Upper lobe of right lung (tissue), 1 donor: ENCODE data around the gene HSFX4. TPM values are rescaled to one million over a fixed set of nuclear protein-coding genes. Genes with fewer than 3 reads are reported as not detected.
"Not testable (repeated sequence)": the region's sequence is repeated elsewhere in the genome, so short reads cannot be mapped to it uniquely, and the experiment has no call there.

ENCODE experiments used
- ATAC-seq: fragments of 200-7000 bp; cut with Tn5 transposase; one replicate; pipeline ENCODE4 v1.9.1; 2020; ENCODE audit warnings: mild to moderate bottlenecking, moderate library complexity
- DNase-seq: peaks from one replicate; pipeline ENCODE4 v3.0.0-alpha.2; 2020
- H3K27ac ChIP-seq: fragments of 200-600 bp; one replicate; pipeline ENCODE4 v1.8.0; 2022
- H3K27me3 ChIP-seq: fragments of 200-600 bp; one replicate; pipeline ENCODE4 v1.8.0; 2022; ENCODE audit warnings: mild to moderate bottlenecking
- H3K36me3 ChIP-seq: fragments of 200-600 bp; one replicate; pipeline ENCODE4 v1.8.0; 2022
- H3K4me1 ChIP-seq: fragments of 200-600 bp; one replicate; pipeline ENCODE4 v1.8.0; 2022
- H3K4me3 ChIP-seq: fragments of 200-600 bp; one replicate; pipeline ENCODE4 v1.8.0; 2022; ENCODE audit warnings: mild to moderate bottlenecking
- H3K9me3 ChIP-seq: fragments of 200-600 bp; one replicate; pipeline ENCODE4 v1.8.0; 2022
- CTCF ChIP-seq: fragments of 200-600 bp; IDR thresholded peaks from one replicate; pipeline ENCODE4 v1.8.0; 2022; ENCODE audit warnings: antibody characterized with exemption
- intact Hi-C: fragments of 100-400 bp; cut with DNase I; formaldehyde crosslinking; loops from one replicate; pipeline ENCODE4 v1.11.0; 2022
- long read RNA-seq: library from polyadenylated mRNA; unstranded; transcript quantifications from one replicate; pipeline ENCODE4 v2.0.0, GENCODE V29; 2021
- total RNA-seq: library from RNA; stranded (reverse); fragmentation: NEBNext Ultra II Directional; extraction: Animal tissue kit (Norgen Biotek cat#: 25700); gene quantifications from one replicate; pipeline ENCODE4 v1.2.1, GENCODE V29; 2021
- donor health status: DM: no; HTN: yes; CAD: no; lungs with severe emphysema.

HSFX4 gene
- total RNA-seq: not detected
- long read RNA-seq: 0 reads

GRCh38 chrX:149929400-149929799 lies at the start of gene HSFX4:
Gene HSFX4, plus strand, starts transcription at chrX:149929573. Its CDS starts 72 bp downstream, at chrX:149929645.
- H3K27me3 ChIP-seq, H3K4me1 ChIP-seq, intact Hi-C loops, H3K4me3 ChIP-seq, H3K36me3 ChIP-seq, H3K9me3 ChIP-seq, ATAC-seq, H3K27ac ChIP-seq, DNase-seq: not testable (repeated sequence)

GRCh38 chrX:149881081-149881711 lies 48.2 kb upstream of the HSFX4 start, which contains the start of gene MAGEA8:
Gene MAGEA8, plus strand, starts transcription at chrX:149881183. Its CDS starts 3,090 bp downstream, at chrX:149884273.
- Histone ChIP-seq H3K36me3 (no peaks in the 10 kb centered on the region), H3K9me3 (no peaks in the 10 kb centered on the region), H3K4me3 (no peak within 1 kb of the TSS), H3K27me3 (no peaks in the 10 kb centered on the region), H3K4me1 (no peaks in the 10 kb centered on the region), H3K27ac (no peak within 1 kb of the TSS)
- ATAC-seq (no peak), DNase-seq (no peak)
- no peak for TF ChIP-seq CTCF
- intact Hi-C loops: no loop called here

- H3K36me3 ChIP-seq, ATAC-seq, DNase-seq, H3K4me3 ChIP-seq, H3K27me3 ChIP-seq, H3K27ac ChIP-seq, H3K4me1 ChIP-seq, H3K9me3 ChIP-seq, intact Hi-C loops: not testable (repeated sequence)
Measured at GRCh38 chrX:149890828-149891227, 38.5 kb upstream of the HSFX4 start.

GRCh38 chrX:149898554-149898953 lies 30.8 kb upstream of the HSFX4 start:
- Histone ChIP-seq H3K9me3 (no peaks in the 10 kb centered on the region), H3K27ac (no peak overlapping the region), H3K27me3 (no peaks in the 10 kb centered on the region), H3K4me1 (no peaks in the 10 kb centered on the region), H3K36me3 (no peaks in the 10 kb centered on the region), H3K4me3 (no peak overlapping the region)
- intact Hi-C loops: no loop called here
- no peak for TF ChIP-seq CTCF
- DNase-seq: no peak
- ATAC-seq: no peak

GRCh38 chrX:149903889-149904748 lies 25.3 kb upstream of the HSFX4 start:
- no peaks in the 10 kb centered on the region for H3K27me3 ChIP-seq
- ATAC-seq (no peak), DNase-seq (no peak)
- H3K36me3 ChIP-seq: no peaks in the 10 kb centered on the region
- no peaks in the 10 kb centered on the region for H3K4me1 ChIP-seq
- no peaks in the 10 kb centered on the region for H3K9me3 ChIP-seq
- peak overlapping the region; percentile 23 for H3K4me3 ChIP-seq
- H3K27ac ChIP-seq: no peak overlapping the region
- no peak for TF ChIP-seq CTCF
- intact Hi-C loops: no loop called here

- Histone ChIP-seq H3K9me3 (no peaks in the 10 kb centered on the region), H3K36me3 (no peaks in the 10 kb centered on the region), H3K27ac (no peak overlapping the region), H3K27me3 (no peaks in the 10 kb centered on the region), H3K4me3 (no peak overlapping the region), H3K4me1 (no peaks in the 10 kb centered on the region)
- TF ChIP-seq CTCF: no peak
- intact Hi-C loops: no loop called here
- DNase-seq (no peak), ATAC-seq (no peak)
Measured at GRCh38 chrX:149908308-149908707, 21.1 kb upstream of the HSFX4 start.
